Kidney capillary endothelial cell (primary cell): Measurements from ENCODE around the gene EFNB1.

ENCODE experiments used
- DNase-seq: peaks from one replicate; pipeline ENCODE4 v3.0.0-alpha.2; 2018; ENCODE audit warnings: low spot score

Gene EFNB1

DNA sequence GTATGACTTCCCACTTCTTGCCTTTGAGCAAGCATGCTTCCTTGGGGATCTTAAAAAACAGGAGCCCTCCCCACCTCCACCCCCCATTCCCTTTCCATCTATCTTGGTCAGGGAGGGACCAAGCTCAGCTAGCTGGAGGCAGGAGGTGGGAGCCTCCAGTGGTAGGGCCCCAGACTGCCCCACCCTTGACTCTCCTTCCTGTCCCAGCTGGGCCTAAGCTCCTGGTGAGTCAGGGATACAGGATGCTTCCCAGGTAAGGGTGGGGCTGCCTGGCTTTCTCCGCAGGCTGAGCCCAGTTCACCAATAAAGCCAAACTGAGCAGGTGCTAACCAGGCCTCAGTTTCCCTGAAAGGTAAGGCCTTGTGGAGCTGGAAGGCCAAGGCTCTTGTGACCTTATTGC is 15.2 kb downstream of the EFNB1 start:
- DNase-seq: no peak

DNA sequence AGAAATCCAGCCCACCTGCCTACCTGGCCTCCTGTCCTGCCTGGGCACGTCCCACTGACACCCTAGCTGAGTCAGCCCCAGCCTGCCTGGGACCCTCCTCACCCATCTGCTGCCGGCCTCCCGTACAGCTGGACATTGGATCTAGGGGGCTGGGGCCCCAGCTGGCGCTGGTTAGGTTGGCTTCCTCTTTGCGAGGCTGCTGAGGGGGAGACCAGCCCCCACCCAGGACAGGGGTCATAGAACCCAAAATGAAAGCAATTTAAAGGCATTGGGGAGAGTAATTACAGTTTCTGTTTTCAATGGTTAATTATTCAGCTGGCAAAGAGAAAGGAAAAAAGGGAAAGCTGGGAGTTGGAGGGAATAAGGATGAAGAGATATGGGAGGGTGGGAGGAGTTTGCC is 15.8 kb downstream of the EFNB1 start:
- DNase-seq: no peak

DNA sequence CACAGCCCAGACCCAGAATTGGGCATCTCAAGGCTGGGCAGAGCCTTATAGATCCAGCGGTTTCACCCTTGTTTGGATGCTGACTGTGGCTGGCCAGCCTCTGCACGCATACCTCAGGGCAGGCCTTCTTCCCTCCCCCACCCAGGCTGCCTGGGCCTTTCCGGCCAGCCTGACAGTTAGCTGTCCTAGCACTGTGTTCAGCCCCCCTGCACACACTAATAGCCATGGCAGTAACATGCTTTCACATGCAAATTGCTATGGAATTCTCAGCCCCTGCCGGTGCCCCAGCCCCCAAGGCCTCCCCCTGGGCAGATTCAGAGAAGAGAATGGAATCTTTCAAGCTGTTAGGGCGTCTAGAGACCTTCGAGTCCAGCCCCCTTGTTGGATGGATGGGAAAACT is 17.7 kb downstream of the EFNB1 start:
- DNase-seq: no peak

DNA sequence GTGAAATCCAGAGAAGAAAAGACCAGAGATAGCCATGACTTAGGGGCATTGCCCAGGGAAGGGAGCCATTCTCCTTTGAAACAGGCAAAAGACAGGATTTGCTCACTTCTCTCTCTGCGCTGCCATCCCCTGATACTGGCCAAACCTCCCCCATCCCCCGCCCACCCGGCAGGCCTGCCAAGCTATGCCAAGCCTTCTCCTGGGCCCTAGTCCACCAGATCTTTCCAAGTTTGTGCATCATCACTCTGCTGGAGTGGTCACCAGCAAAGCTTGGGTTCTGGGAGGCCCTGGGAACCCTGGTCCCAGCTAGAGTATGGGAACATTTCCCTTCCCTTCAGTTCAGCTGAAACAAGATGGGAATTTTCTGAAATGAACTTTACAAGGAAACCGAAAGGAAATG is 18.4 kb downstream of the EFNB1 start:
- DNase-seq: no peak

DNA sequence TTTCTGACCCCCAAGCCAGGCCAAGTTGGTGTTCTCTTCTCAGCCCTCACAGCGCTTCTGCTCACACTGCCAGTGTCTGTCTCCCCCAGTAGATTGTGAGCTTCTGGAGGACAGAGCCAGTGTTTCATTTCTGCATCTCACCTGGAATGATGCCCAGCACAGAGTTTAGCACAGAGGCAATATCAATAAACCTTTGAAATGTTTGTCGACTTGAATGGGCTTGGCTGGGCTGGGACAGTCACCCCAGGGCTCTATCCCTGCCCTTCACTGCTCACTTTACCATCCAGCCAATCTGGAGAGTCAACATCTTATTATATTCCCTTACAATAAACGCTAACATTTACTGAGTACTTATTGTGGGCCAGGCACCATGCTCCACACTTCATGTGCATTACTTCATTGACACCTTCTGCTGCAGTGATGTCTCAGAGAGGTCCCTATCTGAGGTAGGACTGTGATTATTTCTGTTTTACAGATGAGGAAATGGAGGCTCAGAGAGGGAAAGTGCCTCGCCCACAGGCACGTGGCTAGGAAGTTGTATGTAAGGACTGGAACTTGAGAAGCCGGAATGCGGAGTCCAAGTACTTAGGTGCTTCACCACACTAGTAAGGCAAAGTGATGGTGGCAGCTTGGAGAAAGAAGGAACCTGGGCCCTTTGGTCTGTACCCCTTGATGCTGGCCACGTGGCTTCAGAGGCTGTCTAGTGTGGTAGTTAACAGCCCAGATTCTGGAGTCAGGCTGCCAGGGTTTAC is 19.5 kb downstream of the EFNB1 start:
- DNase-seq: no peak

DNA sequence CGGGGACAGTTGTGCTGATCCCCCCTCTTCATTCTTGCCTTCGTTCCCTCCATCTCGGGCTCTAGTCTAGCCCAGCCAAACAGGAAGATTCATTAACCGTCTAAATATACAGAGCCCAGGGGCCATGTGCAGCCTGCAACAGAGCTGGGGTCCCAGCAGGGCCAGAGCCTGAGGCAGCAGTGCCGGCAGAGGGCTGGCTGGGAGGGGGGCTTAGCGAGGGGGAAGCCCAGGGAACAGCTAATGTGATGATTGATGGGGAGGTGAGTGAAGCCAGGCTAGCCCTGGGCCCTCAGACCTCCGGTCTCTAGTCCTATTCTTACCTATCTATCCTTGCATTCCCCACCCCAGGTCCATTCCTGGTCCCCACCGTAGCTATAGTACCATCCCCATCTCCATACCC is 22.3 kb downstream of the EFNB1 start:
- DNase-seq: no peak

DNA sequence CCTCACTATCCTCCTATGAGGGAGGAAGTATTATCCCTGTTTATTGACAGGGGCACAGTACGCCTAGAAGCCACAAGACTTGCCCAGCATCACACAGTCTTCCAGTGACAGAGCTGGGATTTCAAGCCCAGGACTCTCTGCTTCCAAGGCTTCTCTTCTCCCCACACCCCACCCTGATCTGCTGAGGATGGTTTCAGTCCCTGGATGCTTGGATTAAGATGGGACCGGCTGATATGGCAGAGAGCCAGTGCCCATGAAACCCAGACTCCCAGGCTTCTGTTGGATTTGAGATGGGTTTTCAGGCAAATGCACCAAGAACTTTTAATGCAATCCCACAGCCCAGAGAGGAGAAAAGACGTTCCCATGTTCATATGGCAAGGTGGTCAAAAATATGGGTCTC is 23.2 kb downstream of the EFNB1 start:
- no peak for DNase-seq

DNA sequence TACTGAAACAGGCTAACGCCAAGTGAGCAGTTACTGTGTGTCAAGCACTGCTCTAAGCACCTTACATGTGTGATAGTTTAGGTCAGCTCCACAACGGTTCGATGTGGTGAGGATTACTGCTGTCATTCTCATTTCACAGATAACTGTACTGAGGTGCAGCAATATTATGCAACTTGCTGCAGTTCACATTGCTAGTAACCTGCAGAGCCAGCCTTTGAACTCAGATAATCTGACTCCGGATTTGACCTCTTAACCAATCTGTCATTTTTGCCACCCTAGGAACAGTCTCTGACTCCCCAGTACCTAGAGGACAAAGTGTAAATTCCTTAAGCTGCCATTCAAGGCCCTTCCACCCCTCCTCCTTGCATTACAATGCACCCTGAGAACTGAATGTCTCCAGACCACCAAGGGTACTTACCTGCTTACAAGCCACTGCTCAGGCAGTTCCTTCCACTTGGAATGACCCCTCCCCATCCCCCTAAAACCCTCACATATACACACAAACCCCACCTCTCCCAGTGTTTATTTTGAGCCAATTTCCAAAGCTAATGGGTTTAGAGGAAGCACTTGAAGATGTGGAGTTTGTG is 24.9 kb downstream of the EFNB1 start:
- DNase-seq: no peak

DNA sequence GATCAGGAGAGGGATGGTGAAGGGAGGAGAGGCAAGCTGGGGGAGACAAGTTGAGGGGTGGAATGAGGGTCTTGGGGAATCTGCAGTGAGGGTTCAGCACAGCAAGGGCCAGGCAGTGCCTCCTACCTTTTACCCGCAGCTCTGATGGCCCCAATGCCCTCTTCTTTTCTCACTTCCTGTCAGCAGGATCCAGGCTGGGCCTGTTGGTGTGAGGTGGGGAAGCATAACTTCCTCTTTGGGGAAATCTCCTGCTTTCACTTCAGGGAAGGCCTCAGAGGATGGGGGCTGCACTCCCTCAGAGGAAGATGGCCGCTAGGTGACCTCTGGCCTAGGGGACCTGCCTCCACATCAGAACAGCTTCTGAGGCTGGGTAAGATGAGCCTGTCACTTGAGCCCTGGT is 36.5 kb downstream of the EFNB1 start:
- DNase-seq: no peak

DNA sequence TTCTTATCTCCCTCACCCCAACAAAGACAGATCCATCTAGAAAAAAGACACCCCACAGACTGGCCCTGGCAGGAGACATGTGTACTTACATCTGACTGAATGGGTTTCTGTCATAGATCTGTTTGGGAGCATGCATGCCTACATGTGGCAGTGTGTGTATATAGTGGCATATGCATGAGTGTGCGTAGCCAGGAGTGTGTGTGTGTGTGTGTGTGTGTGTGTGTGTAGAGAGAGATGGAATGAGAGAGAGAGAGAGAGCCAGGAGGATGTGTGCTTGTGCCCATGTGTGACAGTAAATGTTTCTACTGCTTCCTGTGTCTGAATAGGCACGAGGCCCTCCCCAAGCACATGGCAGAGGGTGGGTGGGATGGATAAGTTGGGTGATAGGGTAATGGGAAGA is 37.1 kb downstream of the EFNB1 start:
- DNase-seq: no peak

DNA sequence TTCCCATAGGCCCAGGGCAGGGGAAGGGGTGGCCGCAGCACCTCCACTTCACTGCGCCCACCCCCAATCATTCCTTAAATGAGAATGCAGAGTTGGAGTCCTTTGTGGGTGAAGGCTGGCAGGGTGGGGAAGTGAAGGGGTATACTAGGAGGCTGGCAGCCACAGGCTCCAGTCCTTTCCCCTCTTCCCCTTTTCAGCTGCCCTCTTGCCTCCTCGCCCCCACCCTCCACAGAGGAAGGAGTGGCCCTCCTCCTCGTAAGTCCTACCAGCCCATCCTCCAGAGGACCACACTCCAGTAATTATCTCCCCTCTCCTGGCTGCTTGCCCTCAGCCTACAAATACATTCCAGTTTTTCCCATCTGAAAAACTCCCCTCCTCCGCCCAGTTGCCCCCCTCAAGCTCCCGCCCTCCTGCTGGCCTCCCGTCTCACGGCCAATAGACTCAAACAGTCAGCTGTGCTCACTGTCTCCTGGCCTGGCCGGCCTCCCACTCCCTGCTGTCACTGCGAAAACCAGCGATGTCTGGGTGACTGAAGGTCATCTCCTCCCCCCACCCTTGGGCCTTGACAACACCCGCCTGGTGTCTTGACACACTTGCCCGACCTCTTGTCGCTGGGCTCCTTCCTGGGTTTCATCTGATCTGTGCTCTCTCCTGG is 38.8 kb downstream of the EFNB1 start:
- no peak for DNase-seq

DNA sequence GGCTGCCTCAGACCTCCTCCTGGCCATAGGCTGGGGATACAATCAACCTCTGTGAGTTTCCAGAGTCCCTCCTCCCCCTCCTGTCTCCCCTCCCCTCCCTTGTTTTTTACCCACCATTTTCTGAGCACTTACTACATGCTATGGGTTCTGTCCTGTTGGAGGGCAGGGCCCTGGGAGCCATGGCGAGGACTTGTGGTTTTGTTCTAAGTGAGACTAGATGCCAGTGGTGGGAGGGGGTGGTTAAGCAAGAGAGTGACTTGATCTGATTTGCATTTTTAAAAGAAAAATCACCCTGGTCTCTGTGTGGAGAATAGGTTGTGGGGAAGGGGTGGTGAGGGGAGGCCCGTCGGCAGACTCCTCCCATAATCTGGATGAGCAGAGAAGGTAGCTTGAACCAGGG is 39.5 kb downstream of the EFNB1 start:
- no peak for DNase-seq

DNA sequence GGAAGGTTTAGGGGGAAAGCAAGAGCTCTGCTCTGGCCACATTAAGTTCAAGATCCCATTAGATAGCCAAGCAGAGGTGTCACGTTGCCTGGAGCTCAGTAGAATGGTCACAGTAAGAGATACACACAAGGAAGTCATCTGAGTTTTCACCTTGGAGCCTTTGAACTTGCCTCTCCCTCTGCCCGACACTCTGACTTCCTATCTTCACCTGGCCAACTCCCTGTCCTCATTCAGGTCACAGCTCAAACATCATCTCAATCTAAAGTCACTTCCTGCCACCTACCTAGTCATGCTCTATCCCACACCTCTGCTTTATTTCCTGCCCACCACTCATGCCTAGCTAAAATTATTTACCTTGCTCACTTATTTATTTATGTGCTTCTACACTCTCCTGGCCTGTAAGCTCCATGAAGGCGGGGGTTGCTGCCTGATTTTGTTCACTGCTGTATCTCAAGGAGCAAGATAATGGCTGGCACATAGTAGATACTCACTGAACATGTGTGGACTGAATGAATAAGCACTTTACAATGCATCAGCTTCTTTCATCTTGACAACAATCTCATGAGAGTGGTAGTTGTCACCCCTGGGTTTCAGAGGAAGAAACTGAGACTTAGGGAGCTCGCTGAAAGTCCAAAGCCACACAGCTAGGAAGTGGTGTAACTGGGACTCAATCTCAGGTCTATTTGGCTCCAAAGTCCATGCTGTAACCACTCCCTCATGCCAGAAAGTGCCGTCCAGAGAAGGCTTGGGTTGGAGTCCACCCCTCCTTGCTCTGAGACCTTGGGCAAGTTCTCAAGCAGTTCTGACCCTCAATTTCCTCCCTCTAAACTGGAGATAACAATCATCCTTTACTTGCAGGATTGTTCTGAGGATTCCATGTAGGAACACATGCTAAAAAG is 40.3 kb downstream of the EFNB1 start:
- no peak for DNase-seq

DNA sequence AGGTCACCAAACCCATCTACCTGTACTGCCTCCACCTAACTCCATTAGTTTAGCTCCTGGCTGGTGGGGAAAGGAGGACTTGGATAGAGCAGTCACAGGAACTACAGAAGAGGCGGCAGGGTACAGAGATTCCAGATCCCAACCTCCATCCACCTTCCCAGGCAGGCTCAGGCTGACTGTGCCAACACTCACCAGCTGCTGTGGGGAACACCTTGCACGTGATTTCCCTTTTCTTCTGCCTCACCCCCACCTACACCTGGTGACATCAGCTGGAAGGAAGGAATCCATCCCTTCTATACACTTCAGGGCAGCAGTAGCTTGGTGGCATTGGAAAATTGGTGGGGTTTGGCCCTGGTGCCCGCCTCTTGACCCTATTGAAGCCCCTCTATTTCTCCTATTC is 41.5 kb downstream of the EFNB1 start:
- no peak for DNase-seq

DNA sequence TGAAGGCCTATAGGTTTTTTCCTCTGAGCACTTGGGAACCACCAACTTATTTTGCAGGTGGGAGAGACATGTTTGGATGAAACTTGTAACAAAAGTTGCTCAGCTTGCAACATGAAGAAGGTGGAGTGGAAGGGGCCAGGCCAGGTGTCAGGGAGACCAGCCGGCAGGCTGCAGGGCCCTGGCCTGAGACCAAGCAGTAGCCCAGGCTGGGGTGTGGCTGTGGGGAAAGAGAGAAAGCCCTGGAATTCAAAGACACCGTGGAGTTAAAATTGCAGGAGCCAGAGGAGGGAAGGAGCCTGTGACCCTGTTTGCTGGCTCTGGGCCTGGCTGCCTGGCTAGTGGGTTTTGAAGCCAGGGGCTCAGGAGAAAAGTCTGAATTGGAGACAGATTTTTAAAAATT is 43.4 kb downstream of the EFNB1 start:
- DNase-seq: no peak

DNA sequence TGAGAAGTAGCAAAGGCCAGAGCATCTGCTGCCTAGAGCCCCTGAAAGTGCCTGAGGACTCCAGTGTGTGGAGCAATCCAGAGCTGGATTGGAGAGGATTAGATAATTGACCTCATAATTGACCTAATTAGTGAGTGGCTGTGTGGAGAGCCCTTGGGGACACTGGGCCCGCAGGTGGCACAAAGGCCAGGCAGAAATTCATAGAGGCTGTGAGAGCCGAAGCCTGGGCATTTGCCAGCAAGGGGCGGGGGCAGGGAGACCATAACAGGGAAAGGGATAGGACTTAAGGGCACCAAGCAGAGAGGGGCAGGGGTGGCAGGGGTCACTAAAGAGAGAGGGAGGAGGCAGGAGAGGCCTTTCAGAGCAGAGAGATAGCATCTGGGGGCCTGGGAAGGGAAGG is 45.3 kb downstream of the EFNB1 start:
- no peak for DNase-seq

DNA sequence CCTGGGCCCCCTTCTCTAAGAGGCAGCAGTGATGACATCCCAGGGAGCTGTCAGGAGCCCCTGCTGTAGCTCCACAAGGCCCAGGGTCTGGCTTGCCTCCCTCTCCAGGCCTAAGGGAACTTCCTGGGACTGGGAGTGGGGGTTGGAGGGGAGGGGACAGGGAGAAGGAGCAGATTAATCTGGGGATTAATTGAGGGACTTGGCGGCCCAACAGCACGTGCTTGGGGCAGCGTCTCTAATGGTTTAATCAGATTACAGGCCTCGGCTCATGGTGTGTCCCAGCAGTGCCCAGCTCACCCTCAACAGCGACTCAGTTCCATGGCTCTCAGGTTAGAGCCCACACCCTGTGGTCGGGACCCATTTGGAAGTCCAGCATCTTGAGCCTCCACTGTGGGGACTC is 47.9 kb downstream of the EFNB1 start:
- DNase-seq: no peak

DNA sequence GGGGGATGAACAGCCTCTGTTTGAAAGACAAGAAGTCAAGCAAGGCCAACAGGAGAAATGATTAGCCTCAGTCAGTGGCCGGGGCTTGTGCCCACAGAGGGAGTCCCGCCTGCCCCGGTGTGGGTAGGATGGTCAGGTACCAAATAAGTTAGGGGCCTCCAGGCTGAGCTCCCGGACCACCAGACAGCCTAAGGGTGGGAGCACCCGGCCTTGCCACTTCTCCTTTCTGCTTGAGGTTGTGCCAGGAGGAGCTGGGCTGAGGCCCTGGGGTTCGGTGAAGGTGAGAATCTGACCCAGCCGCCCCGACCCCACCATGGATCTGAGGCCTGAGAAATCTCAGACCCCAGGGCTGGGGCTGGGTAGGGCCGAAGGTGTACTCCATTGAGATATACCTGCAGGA is 48.8 kb downstream of the EFNB1 start:
- no peak for DNase-seq

DNA sequence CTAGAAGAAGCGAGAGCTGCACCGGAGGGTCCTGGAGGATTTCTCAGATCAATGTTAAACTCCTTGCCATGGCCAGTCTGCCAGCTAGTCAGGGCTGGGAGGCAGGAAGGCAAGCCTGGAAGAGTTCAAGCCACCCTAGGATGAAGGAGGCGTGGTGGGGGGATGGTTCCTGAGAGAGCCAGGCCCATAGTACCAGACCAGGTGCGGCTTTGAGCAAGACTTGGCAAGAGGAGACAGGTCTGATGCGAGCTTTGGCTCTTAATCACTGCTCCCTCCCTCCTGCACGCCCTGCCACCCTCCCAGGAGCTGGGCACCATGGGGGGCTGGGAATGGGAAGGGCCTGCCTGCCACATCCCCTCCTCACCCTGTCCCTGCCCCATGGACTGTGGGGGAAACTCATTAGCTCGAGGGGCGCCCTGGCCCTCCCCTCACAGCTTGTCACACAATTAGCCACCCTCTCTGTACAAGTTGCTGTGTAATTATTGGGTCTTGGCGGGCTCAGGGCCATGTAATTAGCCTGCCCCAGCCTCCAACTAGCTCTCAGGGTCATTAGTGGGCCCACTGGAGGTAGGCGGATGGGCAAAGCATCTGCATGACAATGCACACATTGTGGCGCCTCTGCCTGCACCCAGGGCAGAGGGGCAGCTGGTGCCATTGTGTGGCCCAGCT is 50.3 kb downstream of the EFNB1 start:
- no peak for DNase-seq

DNA sequence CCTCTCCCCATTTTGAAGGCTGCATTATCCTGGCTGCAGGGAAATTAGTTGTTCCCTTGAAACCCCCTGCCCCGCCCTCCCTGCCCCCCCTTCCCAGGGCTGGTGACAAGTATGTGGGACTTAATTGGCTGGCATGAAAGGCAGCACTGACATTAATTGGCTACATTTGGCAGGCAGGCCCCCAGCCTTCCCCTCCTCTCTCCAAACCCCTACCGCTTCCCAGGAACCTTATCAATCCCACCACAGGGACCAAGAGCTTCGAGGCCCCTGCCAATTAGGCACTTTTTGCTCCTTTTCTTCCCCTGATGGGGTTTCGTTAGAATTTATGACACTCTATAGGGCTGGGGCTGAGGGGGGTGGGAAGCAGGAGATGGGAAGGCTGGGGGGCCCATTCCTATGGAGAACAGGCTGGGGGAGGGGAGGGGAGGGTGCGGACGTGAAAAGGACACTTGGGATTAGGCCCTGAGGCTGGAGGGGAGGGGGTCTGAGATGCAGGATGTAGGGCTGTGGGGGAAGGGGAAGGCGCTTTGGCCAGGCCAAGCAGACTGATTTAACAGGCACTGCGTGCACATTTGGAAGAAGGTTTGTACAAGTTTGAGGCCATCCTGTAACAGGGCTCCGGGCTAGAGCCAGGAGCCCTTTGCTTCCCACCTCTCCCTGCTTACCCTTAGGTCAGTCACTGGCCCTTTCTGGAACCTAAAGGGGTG is 52.2 kb downstream of the EFNB1 start:
- DNase-seq: no peak

DNA sequence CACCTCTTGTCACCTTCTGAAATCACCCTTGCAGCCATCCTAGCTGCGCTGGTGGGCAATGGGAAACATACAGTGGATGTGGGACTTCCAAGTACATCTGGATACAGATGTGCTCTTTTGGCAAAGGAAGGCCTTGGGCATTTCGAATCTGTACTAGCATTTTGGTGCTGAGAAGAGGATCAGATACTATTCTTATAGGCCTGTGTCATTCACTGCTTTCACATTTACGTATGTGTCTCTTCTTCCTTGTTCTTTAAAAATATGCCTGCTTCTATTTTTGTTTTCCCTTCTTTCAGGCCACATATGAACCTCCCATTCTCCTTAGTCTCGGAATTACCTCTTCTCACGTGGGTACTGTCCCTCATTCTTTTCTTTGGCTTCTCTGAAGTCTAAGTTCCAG is 53.1 kb downstream of the EFNB1 start:
- DNase-seq: no peak

DNA sequence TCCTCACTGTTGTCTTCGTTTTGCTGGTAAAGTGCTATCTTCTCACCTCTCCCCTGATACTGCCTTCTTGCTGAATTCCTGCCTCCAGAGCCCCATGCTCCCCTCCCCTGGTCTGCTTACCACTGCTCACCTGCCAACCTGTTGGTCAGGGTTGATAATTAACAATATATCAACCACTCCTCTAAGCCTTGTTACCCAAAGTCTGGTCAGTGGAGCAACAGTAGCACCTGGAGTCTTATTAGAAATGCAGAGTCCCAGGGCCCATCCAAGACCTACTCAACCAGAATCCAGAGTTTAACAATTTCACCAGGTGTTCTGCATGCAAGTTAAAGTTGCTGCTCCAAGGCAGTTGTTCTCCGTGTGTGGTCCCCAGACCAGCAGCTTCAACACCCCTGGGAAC is 55.0 kb downstream of the EFNB1 start:
- no peak for DNase-seq
